Kidney (tissue), 14 donors: ENCODE results near the gene ENOX1. TPM values are rescaled to one million over a fixed set of nuclear protein-coding genes. Genes with fewer than 3 reads are reported as not detected.

Experiments used
- DNase-seq, 5 donors: peaks; one replicate each; pipeline ENCODE4 v3.0.0-alpha.2; 2013 to 2020
- FAIRE-seq: peaks from 2 replicates; lab custom pipeline; 2012; peaks lifted over from hg19 to GRCh38; lab: Jason Lieb, UNC
- H3K27ac ChIP-seq, 2 donors: one replicate each; pipeline ENCODE4 v1.7.0; 2013; ENCODE audit warnings: low read depth in 2 of 2, low read length in 2 of 2, inconsistent platforms in 1 of 2
- H3K27me3 ChIP-seq: one replicate; pipeline ENCODE4 v1.7.1; 2013; ENCODE audit warnings: low read length, inconsistent platforms; ENCODE audit not compliant: control insufficient read depth, insufficient read depth
- H3K36me3 ChIP-seq, 3 donors: one replicate each; pipeline versions ENCODE4 v1.7.0 to v1.7.1; 2013; ENCODE audit warnings: low read length in 3 of 3, control low read depth in 1 of 3, inconsistent platforms in 1 of 3; ENCODE audit not compliant: insufficient read depth in 3 of 3, control insufficient read depth in 2 of 3
- H3K4me1 ChIP-seq, 3 donors: one replicate each; pipeline versions ENCODE4 v1.7.0 to v1.7.1; 2013; ENCODE audit warnings: low read length in 3 of 3, inconsistent platforms in 1 of 3, low read depth in 1 of 3; ENCODE audit not compliant: control insufficient read depth in 2 of 3, insufficient read depth in 2 of 3
- H3K4me3 ChIP-seq, 3 donors: one replicate each; pipeline versions ENCODE4 v1.7.0 to v1.8.1; 2013; ENCODE audit warnings: low read length in 3 of 3, control low read depth in 1 of 3, inconsistent platforms in 1 of 3
- H3K9ac ChIP-seq, 3 donors: one replicate each; pipeline versions ENCODE4 v1.7.0 to v1.7.1; 2013; ENCODE audit warnings: low read length in 3 of 3, control low read depth in 1 of 3, inconsistent platforms in 1 of 3
- H3K9me3 ChIP-seq, 3 donors: one replicate each; pipeline versions ENCODE4 v1.7.0 to v1.7.1; 2013; ENCODE audit warnings: low read length in 3 of 3, control low read depth in 1 of 3, inconsistent platforms in 1 of 3; ENCODE audit not compliant: control insufficient read depth in 2 of 3, insufficient read depth in 1 of 3
- CTCF ChIP-seq: IDR thresholded peaks from 3 replicates; pipeline ENCODE4 v1.5.1; 2012; ENCODE audit warnings: mild to moderate bottlenecking, moderate library complexity, borderline replicate concordance; ENCODE audit not compliant: insufficient read depth; ENCODE audit errors: extremely low read depth
- intact Hi-C: fragments of 100-400 bp; cut with DNase I; formaldehyde crosslinking; loops from one replicate; pipeline ENCODE4 v1.11.1; 2022
- polyA plus RNA-seq: library from polyadenylated mRNA; stranded (reverse); fragments of 350-450 nt; fragmentation: Illumina TruSeq; extraction: RNeasy Lipid Tissue Mini Kit (QIAGEN cat#74804); gene quantifications from one replicate; pipeline ENCODE4 v1.2.3, GENCODE V29; 2014; ENCODE audit warnings: low read depth, low replicate concordance; ENCODE audit not compliant: insufficient read depth
- total RNA-seq: library from RNA; stranded (reverse); fragmentation: NEBNext Ultra II Directional; extraction: Animal tissue kit (Norgen Biotek cat#: 25700); gene quantifications from one replicate; pipeline ENCODE4 v1.2.1, GENCODE V29; 2021
- donor health status: control.
- donor health status: control.
- donor health status: control.
- donor health status: control.
- donor health status: control.
- donor health status: DM: yes; HTN: yes; CAD: no.
- donor health status: Normal renal cell carcinoma (clear cell type).

Gene ENOX1
- total and polyA plus RNA-seq, 2 donors from 2014 or later, result 4.9 to 6.8 TPM

- no peak for TF ChIP-seq CTCF
- Histone ChIP-seq H3K9me3 (no peaks in the 10 kb centered on the region), H3K36me3 (no peaks in the 10 kb centered on the region), H3K27ac (no peak overlapping the region), H3K4me1 (peaks cover 0 to under 1% (median 0%) of the 10 kb centered on the region in 3 donors), H3K4me3 (no peak overlapping the region), H3K9ac (no peak overlapping the region), H3K27me3 (no peaks in the 10 kb centered on the region)
- no peak for DNase-seq
- FAIRE-seq, result no peak
- intact Hi-C loops, result no loop called here
Observed at GRCh38 chr13:43567608-43568007, 219.2 kb downstream of the ENOX1 start.

DNA sequence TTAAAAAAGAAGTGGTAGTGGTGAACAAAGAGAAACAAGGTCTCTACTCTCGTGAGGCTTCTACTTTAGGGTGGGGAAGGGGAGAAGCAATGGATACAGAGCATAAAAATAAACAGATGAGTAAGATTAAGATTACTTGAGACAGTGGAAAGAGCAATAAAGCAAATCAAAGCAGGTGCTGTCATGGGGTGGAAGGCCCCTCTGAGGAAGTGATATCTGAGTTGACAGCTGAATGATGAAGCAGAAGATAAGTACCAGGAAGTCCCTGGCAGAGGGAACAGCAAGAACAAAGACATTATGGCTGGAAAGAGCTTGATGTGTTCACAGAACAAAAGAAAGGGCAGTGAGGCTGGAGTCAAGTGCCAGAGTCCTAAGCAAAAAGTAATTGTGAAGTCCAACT lies 221.8 kb downstream of the ENOX1 start:
- Histone ChIP-seq H3K36me3 (no peaks in the 10 kb centered on the region), H3K9ac (no peak overlapping the region), H3K27ac (no peak overlapping the region), H3K27me3 (no peaks in the 10 kb centered on the region), H3K9me3 (no peaks in the 10 kb centered on the region), H3K4me3 (no peak overlapping the region), H3K4me1 (no peaks in the 10 kb centered on the region)
- FAIRE-seq (no peak), DNase-seq (no peak)
- TF ChIP-seq CTCF, result no peak
- intact Hi-C loops, result no loop called here

GRCh38 chr13:43561081-43561480 lies 225.7 kb downstream of the ENOX1 start:
- H3K4me1 ChIP-seq, result no peaks in the 10 kb centered on the region
- no peak overlapping the region for H3K4me3 ChIP-seq
- no peak overlapping the region for H3K27ac ChIP-seq
- DNase-seq (no peak), FAIRE-seq (no peak)
- H3K36me3 ChIP-seq, result no peaks in the 10 kb centered on the region
- no peak overlapping the region for H3K9ac ChIP-seq
- H3K27me3 ChIP-seq, result no peaks in the 10 kb centered on the region
- H3K9me3 ChIP-seq, result no peaks in the 10 kb centered on the region
- TF ChIP-seq CTCF, result no peak
- intact Hi-C loops, result no loop called here

GRCh38 chr13:43558939-43559338 lies 227.8 kb downstream of the ENOX1 start:
- H3K4me1 ChIP-seq, result no peaks in the 10 kb centered on the region
- H3K27ac ChIP-seq, result no peak overlapping the region
- H3K27me3 ChIP-seq, result no peaks in the 10 kb centered on the region
- DNase-seq, result no peak
- intact Hi-C loops, result no loop called here
- H3K36me3 ChIP-seq, result no peaks in the 10 kb centered on the region
- H3K4me3 ChIP-seq, result no peak overlapping the region
- no peak for TF ChIP-seq CTCF
- FAIRE-seq, result no peak
- no peak overlapping the region for H3K9ac ChIP-seq
- no peaks in the 10 kb centered on the region for H3K9me3 ChIP-seq
